ENCODE data around the gene INPP4B.
"Not testable (repeated sequence)": the region's sequence is repeated elsewhere in the genome, so short reads cannot be mapped to it uniquely, and the experiment has no call there.

Gene INPP4B

DNA sequence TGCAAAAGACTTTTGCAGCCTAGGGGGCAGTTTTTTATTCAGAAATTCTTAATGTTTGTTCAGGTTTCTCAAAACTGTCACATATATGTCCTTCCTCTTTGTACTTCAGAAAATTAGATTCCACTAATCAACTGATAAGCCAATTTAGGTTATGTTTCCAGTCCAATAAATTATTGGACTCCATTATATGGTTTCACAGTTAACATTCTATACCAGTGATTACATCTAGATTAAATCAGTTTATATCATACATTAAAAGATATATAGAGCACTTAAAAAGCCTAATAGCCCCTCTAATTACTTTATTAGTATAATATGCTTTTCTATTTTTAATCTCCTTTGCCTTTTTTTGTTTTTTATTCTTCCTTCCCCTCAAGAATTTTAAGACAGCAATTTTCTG, 434.1 kb downstream of the INPP4B start:
- no peak for DNase-seq (ENCODE audit: low read depth)

DNA sequence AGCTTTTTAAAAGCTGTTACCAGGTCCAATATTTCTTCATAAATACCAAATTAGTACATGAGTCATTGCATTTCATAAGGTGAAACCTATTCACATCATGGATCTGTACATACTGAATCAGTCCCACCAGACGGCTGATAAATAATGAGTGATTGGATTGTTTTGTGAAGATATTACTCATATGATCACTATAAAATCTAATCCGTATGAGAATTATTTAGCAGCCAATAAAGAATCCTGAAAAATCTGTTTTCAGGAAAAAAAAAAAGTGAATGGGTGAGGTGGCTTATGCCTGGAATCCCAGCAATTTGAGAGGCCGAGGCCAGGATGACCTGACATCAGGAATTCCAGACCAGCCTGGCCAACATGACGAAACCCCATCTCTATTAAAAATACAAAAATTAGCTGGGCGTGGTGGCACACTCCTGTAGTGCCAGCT, 438.1 kb downstream of the INPP4B start:
- DNase-seq (ENCODE audit: low read depth) = no peak

DNA sequence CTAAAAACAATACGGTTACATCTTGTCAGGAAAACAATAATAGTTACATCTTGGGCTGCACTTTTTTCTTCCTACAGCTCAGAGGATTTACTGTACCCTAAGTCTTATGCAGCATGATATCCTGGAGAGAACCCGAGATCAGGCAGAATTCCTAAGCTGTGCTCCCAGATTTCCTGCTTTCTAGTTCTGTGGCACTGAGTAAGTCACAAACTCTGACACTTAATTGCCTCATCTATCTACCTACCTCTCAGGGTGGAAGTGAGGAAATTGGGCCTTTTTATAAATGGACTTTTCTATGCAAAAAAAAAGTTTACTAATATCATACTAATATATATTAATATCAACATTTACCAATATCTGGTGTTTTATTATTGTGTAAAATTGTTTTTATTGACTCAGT, 438.5 kb downstream of the INPP4B start:
- no peak for DNase-seq (ENCODE audit: low read depth)

DNA sequence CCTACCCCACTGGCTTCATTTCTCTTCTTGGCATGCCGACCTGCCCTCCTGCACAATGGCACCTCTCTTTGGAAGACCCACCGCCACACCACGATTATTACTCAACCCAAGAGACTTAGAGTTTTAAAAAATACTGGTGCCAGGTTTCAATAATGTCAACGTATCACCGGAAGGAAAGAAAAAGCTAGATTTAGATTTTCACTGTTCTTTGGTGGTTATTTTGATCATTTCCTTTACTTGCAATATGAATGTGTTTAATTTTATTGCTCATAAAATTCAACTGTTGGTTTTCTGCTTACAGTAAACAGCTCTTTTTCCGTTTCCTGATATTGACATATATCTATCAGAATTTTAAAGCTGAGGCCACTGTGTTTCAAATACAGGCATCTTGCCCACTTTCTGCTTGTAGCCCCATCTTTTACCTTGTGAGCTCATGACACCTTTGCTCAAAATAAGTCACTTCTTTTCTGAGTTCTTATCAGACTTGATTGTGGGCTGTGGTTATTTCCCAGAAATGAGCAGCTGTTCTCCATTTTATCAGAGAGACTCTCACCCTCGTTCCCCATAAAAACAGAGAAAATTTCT, 439.1 kb downstream of the INPP4B start:
- no peak for DNase-seq (ENCODE audit: low read depth)

DNA sequence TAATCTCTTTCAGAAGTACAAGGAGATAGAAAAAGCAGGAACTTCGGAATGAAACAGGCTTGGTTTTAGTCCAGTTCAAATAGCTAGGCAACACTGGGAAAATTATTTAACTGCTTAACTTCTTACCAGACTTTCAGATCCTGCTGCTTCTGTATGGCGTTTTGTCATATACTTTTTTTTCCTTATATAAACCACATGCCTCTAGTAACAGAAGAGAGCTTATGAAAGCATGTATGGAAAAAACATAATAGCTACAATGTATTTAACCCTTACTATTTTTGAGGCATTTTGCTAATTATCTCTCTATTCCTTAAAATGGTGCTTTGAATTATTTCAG, 439.6 kb downstream of the INPP4B start:
- no peak for DNase-seq (ENCODE audit: low read depth)

DNA sequence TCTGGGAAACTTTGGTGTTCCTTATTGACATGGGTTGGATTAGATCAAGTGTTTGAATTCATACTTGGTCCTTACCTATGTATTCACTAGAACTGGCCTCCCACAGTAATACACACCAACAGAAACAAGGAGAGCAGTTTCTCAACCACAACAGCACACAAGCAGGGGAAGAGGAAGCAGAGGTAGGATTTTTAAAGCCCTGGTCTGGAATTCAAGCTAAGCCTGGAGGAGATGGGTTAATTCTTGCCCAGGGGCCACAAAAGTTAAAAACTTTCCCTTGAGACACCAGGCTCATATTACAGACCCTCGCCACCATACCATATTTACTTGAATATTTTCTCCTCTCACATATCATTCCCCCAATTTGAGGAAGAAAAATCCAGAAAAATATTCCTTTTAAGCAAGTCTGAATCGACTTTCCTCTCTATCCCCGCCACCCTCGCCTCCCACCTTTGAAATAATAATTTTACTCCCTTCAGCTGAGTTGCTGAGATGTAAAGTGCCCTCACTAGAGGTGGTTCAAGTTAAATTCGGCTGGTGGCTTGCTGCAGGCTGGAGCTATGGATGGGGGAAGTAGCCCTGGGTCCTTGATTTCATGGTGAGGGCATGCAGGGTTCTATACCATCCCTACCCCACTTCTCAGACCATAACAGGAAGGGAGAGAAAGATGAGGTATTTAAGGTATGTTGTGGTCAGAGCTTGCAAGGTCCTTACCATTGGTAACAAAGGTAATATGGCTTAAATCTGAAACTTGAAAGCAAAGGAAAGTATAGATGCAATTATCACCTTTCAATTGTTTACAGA, 440.2 kb downstream of the INPP4B start:
- no peak for DNase-seq (ENCODE audit: low read depth)

DNA sequence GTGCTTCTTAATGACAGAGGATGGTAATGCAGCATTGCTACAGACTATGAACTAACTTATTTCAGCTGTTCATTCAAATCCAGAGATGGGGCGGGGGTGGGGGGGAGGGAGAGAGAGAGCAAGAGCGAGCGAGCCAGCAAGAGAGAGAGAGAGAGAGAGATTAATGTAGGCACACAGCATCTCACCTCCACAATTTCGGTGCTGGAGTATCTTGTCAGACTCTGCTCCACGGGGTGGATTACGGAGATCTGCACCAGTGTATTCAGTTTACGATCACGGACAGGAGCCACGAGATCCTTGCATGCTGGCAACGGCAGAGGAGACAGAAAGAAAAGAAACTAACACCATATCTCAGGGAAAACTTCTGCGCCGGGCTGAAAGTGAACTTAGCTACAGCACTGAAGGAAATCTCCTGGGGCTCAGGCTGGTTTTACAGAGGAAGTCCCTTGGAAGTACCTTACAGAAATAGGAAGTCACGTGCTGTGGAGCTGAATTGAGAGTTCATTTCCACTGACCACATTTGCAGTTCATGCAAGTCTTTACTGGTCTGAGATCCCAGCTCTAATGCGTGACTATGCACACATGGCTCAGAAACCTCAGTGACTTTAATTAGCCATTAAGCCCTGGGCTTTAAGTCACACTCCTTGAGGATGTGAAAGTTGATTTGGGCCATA, 440.9 kb downstream of the INPP4B start:
- DNase-seq (ENCODE audit: low read depth) = no peak

DNA sequence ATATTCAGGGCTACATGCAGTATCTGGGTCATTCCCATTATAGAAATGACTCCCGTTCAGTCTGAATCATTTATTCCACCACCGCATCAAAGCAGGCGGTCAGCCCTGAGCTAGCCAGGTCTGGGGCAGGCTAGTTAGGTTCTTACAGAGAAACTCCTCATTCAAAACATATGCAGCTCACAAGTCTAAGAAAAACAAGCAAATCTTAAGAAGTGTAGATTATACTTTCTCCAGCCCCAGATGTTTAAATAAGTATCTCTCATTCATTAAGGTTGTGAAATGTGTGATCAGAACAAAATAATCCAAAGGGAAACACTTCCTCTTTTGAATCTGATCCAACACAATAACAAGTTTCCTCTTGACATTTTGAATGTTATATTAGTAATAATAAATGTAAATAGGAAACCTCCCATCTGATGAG, 441.9 kb downstream of the INPP4B start:
- DNase-seq (ENCODE audit: low read depth) = no peak

DNA sequence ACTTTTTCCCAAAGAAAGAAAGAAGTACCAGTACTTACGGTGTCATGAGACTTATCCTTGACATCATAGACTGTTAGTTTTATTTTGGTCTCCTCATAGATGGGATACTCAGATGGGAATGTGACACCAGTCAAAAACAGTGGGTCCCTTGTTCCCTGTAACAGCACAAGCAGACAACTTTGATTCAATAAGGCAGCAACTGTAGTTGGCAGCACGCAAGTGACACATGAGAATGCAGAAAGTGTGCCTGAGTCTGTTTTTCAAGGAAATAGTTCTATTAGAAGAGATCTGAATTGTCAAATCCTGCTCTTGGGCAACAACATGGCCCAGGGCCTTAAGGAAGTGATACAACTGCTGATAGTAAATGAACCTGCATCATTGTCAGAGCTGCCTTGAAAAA, 443.2 kb downstream of the INPP4B start:
- no peak for DNase-seq (ENCODE audit: low read depth)

DNA sequence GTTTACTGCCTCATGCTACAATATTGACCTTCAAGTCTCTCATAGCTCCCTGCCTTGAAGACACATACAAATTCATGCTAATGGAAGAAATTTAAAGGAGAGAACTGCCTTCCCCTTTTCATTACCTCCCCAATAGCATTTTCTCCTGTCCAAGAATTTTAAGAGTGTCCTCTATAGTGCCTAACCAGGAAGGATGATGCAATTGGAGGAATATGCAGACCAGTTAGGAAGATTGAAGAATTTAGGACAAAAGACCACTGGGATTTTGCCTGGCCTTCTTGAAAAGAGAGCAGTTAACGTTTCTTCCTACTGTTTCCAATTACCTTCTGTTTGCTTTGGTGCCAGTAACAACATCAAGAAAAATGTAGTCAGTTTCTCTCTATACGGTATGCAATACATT, 443.9 kb downstream of the INPP4B start:
- DNase-seq (ENCODE audit: low read depth) = no peak

DNA sequence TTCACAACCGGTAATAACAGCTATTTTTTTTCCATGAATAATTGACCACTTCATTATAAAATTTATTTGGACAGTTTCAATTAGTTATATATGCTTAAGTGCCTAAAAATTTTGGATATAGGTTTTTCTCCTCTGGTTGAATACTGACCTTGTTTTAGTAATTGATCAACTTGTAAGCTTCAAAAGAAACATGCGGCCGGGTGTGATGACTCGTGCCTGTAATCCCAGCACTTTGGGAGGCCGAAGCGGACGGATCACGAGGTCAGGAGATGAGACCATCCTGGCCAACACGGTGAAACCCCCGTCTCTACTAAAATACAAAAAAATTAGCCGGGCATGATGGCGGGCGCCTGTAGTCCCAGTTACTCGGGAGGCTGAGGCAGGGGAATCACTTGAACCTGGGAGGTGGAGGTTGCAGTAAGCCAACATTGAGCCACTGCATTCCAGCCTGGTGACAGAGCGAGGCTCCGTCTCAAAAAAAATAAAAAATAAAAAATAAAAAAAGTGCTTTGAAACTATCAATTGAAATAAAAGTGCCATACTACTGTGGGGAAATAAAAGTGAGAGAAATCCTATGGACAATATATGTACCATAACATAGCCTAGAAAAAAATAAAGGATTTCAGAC, 448.6 kb downstream of the INPP4B start:
- not testable (repeated sequence) for DNase-seq (ENCODE audit: low read depth)

DNA sequence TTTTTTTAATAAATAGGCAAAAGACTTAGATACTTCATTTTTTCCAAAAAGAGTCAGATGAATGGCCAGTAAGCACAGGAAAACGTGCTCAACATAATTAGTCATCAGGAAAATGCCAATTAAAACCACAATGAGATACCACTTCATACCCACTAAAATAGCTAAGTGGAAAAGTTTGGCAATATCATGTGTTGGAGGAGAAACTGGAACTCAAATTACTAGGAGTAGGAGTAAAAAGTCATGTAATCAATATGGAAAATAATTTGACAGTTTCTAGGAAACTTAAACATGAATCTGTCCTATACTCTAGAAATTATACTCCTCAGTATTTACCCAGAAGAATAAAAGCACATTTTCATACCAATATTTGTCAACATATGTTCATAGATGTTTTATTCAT, 449.8 kb downstream of the INPP4B start:
- DNase-seq (ENCODE audit: low read depth) = no peak

DNA sequence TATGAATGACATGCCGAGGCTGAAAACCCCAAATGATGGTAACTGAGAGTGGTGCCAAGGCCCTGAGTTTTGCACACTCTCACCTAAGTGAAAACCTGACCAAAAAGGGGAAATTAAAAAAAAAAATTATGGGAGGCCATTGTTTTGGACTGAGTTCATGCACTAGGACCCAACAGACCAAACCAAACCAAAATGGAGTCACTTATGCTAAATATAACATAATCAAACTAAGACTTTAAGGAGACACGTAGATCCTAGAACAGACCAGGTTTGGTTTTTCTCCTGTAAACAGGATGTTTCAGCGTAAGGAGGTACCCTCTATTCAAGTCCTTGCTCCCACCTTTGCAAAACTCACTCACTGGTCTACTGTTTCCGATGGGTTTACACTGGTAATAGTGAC, 453.0 kb downstream of the INPP4B start:
- DNase-seq (ENCODE audit: low read depth) = no peak

DNA sequence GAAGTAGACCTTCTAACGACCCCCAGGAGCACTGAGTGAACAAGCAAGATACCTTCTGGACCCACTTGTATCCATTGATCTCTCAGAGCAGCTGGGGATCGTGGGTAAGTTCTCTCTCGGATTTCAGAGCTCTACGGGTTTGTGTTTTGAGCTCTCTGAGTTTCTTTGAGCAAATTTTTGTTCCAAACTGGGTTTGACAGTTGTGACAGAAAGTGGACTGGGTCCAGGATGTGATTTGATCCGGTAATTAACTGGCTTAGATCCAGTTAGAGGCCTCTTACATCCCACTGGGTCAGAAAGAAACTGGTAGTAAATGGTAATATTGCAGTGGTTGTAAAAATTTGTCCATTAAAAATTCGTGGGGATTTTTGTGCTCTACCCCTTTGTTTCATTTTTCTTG, 459.2 kb downstream of the INPP4B start:
- DNase-seq (ENCODE audit: low read depth) = no peak

DNA sequence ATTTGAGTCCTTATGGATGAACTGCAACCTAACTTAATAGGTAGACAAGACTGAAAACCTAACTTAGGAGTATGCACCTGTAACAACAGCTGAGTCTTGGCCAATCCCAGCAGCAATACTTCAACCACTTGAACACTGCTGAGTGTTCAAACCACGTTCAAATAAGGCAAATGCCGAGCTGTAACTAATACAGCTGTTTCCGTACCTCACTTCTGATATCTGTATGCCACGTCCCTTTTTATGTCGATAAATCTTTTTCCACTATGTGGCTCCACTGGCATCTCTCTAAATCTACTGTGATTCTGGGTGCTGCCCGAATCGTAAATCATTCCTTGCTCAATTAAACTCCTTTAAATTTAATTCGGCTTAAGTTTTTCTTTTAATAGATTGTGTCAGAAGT, 459.7 kb downstream of the INPP4B start:
- DNase-seq (ENCODE audit: low read depth) = no peak

DNA sequence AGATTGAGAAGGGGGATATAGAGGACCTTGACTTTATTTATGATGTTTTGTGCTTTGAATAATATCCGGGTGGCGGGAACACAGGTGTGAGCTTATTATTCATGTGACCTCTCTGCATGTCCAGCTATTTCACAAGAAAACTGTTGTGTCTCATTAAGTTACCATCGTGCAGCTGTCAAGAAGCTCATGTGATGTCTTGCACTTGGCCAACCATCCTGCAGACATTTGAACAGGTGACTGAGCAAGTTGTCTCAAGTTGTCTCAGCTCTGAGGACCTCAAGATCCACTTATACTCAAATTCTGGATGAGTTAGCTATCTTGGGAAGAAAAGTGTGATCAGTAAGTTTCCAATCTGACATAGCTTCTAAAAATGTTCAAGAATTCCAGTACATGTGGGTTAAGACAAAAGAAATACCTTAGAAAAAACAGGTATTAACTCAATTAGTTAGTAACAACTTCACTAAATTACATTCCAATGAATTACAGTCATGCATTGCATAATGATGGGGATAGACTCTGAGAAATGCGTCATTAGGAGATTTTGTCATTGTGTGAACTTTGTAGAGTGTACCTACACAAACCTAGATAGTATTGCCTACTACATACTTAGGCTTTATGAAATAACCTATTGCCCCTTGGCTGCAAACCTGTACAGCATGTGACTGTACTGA, 462.2 kb downstream of the INPP4B start:
- DNase-seq (ENCODE audit: low read depth) = no peak

DNA sequence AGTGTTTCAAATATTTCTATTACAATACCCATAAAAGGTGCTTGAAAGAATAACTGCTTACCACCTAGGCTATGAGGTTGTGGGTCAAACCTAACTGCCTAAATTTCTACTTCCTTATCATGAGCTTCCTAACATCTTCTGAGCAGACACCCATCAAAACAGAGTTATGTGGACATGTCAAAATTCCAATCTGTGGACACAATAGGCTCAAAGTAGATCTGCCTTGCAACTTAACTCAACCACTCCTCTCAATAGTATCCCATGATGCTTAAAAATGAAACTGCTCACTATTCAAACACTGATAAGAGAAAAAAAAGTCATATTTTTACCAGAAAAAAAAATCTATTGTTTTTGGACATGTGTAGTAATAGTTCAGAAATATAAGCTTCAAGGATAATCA, 462.7 kb downstream of the INPP4B start:
- no peak for DNase-seq (ENCODE audit: low read depth)

DNA sequence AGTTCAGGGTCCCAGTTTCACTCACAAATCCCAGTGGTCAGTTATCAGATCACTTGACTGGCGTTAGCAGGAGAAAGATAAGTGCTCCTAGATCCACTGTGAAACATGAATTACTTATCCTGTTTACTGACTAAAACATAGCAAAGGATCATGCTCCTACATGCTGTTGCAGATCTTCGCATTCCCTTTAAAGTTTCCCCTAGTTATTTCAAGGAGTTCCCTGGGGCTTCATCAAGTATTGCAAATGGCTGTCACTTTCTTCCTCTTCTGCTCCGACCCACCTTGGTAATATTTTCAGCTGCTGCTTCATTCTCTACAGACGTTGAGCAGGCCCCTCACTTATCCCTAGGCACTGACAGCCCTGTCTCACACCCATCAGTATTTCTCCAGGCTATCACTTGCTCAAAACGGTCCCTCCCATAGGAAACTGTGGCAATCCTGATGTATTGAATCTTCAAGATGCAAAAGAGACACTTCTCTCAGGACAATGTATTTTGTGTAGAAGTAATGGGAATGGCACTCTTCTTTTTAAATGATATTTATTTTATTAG, 466.0 kb downstream of the INPP4B start:
- DNase-seq (ENCODE audit: low read depth) = no peak

DNA sequence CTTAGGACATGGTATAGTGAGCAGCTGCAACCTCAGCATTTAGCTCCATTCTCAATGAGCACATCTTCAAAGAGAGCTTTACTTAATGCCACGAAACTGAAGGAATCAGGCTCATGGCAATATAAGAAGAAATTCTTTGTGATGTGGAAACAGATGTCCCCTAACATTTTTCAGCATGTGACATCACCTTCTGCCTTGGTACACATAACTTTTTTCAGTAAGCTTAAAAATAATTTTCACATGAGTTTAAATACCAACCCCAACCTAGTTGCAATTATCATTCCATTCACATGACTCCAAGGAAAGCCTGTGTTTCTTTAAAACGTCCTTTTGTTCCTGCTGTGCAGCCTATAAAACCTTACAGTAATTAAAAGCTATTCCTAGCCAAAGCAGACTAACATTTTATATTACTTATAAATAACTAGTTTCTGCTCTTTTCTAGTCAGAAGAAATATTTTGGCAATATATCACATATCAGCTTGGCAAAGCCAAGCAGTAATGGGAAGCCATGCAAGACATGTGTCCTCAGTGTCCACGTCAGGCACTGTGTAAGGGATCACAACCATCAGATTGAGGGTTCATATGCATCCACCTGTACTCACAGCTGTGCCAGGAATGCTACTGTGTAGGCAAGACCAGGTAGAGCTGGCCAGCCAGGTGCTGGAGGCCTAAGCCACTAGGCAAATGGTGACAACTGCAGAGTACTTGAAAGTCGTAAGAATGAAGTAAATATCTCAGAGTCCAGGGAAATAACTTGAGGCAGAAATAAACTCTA, 466.6 kb downstream of the INPP4B start:
- no peak for DNase-seq (ENCODE audit: low read depth)

DNA sequence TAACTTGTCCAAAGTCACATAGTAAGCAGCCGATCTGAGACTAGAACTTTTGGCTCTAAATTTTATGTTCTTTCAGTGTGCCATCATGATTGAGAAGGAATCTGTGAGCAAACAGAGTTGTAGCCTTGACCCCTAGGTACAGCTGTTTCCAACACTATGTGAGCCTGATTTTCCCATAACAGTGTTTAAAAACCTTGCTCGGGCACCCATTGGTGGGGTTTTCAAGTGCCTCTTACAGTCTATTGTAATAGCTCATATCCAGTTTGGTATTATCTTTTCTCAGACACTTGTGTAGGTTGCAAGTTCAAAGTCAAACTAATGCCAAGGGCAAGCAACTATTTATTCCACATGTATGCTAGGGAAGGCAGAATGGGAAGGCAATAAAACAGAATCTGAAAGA, 467.9 kb downstream of the INPP4B start:
- DNase-seq (ENCODE audit: low read depth) = no peak

DNA sequence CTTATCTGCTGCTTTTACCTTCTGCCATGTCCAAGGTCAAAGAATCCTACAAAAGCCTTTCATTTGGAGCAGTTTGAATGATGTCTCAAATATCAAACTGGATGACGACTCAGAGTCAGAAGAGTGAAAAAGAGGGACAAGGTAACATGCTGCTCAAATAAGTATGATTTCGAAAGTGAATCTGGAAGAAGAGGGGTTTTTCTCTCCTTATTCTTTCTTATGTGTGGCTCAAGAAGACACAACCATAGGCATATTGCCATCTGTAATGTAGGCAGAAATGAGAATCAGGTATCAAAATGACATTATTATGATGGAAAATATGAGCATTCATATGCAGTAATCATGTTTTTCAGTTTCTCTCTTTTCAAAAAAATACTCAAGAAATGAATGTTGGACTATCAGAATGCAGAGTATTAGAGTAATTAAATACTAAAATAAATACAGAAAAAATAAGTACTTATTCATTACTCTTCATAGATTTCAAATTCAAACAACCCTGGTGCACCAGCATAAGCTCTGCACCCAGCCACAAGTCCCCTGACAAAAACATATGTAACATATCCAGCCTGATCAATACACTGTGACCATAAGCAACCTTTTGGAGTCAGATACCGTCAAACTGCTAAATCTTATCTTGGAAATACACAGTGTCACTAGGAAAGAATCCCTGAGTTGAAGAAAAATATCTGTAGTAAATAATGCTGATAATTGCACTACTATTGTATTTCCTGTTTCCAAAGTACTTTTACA, 468.6 kb downstream of the INPP4B start:
- no peak for DNase-seq (ENCODE audit: low read depth)
